HG02610 (cell line): Measurements from ENCODE around the gene FAM89A.

Experiments used
- ATAC-seq: cut with Tn5 transposase; IDR thresholded peaks from one replicate; pipeline ENCODE4 v1.9.1; 2021; ENCODE audit warnings: mild to moderate bottlenecking, moderate library complexity; ENCODE audit not compliant: unreplicated experiment

The FAM89A gene

GRCh38 chr1:231040019-231040799 lies at the start of gene FAM89A:
FAM89A (minus strand) TSS chr1:231040254; CDS start chr1:231040211, 43 bp downstream.
- ATAC-seq = no peak

DNA sequence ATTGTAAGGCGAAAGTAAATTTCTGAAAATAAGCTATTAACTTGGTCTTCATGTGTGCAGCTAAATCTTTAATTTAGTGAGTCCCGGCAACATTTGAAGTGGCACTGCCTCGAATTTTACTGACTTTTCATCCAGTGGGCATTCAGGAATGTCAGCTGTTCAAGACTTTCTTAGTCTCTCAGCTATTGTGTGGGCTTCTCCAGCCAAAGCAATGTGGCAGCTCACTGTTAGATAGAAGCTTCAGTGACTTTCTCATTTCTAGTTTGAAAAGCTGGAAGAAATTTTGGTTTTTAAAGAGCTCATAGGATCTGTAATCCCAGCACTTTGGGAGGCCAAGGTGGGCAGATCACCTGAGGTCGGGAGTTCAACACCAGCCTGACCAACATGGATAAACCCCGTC lies 44.3 kb upstream of the FAM89A start:
- no peak for ATAC-seq

DNA sequence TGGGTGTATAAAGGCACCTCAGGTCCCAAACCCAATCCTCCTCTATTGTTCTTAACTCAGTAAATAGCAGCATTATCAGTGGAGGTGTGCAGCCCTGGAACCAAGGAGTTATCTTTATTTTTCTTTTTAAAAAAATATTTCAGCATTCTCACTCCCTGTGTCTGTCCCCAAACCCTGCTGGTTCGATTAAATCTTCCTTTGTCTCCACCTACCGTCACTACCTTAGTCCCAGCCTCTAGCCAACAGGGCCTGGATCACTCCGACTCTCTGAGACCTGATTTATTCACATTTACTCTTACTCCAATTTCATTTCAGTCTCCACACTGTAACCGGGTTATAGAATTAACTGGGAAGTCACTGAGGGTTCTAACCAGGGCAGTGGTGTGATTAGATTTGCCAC lies 39.1 kb upstream of the FAM89A start:
- no peak for ATAC-seq

DNA sequence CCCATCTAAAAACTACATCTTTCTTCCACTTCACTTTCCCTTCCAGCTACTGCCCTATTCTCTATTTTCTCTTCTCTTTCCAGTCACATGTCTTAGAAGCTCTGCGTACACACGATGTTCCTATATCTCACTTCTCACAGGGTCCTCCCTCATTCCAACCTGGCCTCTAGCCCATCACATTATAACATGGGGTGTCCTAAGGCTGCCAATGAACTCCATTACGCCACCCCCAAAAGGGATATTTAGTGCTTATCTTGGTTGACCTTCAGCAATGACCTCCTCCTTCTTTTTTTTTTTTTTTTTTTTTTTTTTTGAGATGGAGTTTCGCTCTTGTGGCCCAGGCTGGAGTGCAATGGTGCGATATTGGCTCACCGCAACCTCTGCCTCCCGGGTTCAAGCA lies 38.2 kb upstream of the FAM89A start:
- ATAC-seq = no peak

DNA sequence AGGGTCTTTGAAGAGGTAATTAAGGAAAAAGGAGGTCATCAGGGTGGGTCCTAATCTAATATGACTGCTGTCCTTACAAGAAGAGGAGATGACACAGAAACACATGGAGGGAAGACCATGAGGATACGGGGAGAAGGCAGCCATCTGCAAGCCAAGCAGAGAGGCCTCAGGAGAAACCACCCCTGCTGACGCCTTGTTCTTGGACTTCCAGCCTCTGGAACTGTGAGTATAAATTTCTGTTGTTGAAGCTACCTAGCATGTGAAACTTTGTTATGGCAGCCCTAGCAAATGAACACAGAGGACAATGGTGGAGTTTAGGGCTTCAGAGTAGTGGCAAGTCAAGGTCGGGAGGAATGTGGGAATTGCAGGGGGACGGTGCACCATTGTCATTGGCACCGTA lies 36.7 kb upstream of the FAM89A start:
- ATAC-seq = no peak

DNA sequence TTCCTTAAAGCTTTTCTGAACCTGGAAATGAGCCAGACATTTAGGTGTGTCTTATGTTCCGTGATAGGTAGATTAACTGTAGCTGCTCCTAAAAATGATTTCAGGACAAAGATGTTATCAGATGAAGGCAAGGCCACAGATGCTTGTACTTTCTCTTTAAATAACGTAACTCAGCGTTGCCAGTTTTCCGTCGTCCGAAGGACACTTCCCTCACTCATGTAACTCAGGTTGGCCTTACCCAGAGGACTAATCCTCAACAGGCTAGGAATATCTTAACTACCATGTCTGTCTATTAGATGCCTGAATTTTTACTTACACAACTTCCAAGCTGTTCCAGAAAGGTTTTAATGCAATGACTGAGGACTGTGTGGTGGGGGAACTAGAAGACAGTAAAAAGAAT lies 35.4 kb upstream of the FAM89A start:
- no peak for ATAC-seq

GRCh38 chr1:231075020-231075419 lies 35.0 kb upstream of the FAM89A start:
- no peak for ATAC-seq

- ATAC-seq = no peak
Measured at GRCh38 chr1:231074046-231074445, 34.0 kb upstream of the FAM89A start.

GRCh38 chr1:231073331-231073730 lies 33.3 kb upstream of the FAM89A start:
- no peak for ATAC-seq

DNA sequence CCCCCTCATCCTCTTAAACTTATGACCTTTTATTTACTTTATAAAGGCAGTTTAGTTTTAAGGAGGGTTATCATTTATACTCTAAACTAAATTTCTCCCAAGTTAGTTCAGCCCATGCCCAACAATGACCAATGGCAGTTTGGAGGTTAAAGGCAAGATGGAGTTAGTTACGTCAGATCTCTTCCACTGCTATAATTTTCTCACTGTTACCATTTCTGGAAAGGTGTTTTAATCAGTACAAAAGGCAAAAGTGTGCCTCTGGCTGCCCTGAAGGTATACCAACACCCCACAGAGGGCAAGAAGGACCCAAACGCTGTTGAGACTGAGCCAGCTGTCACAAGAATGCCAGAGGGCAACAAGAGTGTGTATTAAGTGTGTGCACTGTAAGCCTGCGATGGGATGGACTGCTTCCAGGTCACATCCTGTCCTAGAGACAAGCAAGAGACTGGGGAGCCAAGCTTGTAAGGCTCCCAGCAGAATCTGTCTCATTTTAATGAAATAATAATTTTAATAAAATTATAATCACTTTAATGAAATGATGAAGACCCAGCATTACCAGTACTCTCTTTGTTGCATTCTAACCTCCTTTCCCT lies 32.5 kb upstream of the FAM89A start:
- no peak for ATAC-seq

DNA sequence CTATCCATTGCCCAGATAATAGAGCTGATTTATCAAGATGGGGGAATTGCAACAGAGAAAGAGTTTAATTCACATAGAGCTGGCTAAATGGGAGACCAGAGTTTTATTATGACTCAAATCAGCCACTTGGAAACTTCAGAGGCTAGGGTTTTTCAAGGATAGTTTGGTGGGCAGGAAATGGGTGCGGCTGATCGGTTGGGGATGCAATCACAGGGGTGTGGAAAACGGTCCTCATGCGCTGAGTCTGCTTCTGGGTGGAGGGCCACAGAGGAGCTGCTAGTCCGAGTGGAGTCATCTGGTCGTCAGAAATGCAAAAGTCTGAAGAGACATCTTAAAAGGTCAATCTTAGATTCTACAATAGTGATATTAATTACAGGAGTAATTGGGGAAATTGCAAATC lies 32.0 kb upstream of the FAM89A start:
- ATAC-seq = no peak

DNA sequence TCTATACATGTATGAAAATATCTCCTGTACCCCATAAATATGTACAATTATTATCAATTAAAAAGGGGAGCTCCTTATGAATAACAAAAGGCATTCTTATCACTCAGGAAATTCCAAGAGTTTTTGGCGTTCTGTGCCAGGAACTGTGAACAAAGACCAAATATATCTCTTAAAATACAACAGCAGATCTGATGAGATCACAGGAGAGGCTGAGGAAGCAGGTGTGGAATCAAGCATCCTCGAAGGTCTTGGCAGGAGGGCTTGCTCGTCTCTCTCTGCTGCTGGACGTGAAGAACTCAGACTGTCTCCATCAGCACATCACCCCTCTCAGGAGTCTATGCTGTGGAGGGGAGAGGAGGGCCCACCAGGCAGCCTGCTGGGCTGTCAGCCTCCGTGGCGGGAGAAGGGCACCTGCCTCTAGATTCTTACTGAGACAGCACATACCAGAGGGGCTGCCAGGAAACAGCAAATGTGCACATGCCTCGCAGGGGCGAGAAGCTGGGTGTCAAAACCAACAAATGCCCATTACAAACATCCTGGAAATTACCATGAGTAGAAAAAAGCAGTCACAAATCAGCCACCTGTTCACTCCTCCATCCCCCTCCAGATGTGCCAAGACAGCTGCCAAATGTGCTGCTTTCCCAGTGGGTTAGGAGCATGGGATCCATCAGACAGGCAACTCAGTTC lies 30.8 kb upstream of the FAM89A start:
- no peak for ATAC-seq

DNA sequence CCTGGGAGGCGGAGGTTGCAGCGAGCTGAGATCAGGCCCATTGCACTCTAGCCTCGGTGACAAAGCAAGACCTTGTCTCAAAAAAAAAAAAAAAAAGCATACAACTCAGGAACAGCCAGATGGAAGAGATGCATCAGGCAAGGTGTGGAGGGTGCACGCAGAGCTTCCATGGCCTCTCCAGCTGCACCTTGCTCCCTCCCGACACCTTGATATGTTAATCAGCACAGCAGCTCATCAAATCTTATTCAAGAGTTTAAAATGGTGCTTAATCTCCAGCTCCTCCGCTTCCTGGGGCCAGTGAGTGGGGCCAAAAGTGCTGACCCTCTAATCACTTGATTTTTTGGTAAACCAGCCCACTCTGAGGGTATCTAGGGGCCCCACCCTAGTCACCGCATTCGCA lies 29.3 kb upstream of the FAM89A start:
- ATAC-seq = no peak

DNA sequence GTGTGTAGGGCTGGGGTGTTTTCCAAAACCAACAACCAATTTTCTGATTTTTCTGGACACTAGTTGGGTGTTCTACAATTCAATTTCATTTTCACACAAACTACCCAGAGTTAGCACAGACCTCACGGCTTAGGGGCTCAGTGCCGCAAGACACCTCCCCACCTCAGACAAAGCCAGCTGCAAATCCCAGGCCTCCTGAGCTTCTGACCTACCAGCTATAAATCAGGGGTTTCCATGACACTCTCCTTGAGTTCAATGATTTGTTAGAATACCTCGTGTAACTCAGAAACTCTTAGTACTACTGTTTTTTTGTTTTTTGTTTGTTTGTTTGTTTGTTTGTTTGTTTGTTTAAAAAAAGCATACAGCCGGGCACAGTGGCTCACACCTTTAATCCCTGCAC lies 28.7 kb upstream of the FAM89A start:
- ATAC-seq = no peak

GRCh38 chr1:231065510-231066241 lies 25.6 kb upstream of the FAM89A start:
- no peak for ATAC-seq

GRCh38 chr1:231064418-231064817 lies 24.4 kb upstream of the FAM89A start:
- ATAC-seq = no peak

GRCh38 chr1:231063331-231063730 lies 23.3 kb upstream of the FAM89A start:
- no peak for ATAC-seq

DNA sequence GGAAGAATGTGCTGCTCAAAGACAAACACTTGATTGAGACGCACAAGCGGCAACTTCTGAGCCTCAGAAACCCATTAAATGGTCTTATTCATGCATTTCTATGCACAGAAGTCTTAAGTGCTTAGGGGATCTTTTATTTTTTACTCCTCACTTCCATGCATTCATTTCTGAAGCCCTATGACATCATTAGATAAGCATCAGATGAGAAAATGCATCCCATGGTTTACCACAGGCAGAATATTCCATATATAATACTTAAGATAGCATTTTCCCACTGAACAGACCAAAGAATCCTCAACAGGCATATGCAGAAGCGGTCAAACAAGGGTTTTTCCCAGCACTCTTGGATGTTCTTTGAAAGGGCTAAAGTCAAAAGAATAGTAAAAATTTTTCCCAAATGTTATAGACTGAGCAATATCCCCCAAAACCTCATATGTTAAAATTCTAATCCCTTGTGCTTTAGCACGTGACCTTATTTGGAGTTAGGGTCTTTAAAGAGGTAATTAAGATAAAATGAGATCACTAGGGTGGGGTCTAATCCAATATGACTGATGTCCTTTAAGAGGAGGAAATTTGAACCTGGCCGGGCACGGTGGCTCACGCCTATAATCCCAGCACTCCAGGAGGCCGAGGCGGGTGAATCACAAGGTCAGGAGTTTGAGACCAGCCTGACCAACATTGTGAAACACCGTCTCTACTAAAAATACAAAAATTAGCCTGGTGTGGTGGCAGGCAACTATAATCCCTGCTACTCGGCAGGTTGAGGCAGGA lies 22.6 kb upstream of the FAM89A start:
- ATAC-seq = no peak

- ATAC-seq = no peak
Measured at GRCh38 chr1:231059566-231060193, 19.6 kb upstream of the FAM89A start.

DNA sequence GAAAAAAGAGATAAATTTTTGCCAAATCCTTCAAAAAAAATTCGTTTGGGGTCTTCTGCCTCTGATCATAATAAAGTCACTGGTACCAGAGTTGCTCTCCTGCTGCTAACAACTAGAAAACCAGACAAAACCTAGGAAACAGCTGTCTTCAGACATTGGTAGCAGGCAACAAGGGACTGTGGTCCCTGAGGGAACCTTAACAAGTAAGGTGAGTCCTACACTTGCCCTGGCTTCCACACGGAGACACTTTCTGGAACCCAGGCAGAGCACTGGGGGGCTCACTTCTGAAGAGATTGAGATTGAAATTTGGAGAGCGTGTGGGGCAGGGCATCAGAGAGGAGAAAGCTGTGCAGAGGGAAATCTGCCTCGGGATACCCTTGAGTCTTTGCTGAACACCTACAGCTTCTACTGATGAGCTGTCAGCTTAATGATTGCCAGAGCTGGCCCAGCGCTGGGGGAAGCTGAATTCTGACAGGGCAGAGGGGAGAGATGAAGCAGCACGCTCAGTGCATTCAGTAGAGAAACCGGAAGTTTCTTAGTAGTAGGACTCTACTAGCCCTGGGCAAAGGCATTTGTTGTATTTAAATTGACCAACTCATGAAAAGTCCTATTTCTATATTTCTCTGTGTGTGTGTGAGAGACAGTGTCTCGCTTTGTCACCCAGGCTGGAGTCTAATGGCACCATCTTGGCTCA lies 18.5 kb upstream of the FAM89A start:
- no peak for ATAC-seq
